HG03196 (cell line): Measurements from ENCODE around the gene RRH.
"Not testable (repeated sequence)": the region's sequence is repeated elsewhere in the genome, so short reads cannot be mapped to it uniquely, and the experiment has no call there.

Experiments
- ATAC-seq: cut with Tn5 transposase; IDR thresholded peaks from one replicate; pipeline ENCODE4 v1.9.1; 2021; ENCODE audit not compliant: unreplicated experiment

The RRH gene

DNA sequence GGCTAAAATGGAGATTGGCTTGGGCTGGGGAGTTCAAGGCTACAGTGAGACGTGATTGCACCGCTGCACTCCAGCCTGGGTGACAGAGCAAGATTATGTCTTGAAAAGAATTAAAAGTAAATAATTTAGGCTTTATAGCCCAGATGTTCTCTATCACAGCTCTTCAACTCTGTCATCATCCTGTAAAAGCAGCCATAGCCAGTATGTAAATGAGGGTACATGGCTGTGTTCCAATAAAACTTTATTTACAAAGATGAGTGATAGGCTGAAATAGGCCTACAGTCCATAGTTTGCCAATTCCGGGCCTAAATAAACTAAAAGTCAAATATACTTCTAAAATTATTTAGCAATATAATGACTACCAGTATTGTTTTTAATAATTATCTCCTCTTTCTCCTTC is 9.2 kb downstream of the RRH start:
- ATAC-seq, result no peak

DNA sequence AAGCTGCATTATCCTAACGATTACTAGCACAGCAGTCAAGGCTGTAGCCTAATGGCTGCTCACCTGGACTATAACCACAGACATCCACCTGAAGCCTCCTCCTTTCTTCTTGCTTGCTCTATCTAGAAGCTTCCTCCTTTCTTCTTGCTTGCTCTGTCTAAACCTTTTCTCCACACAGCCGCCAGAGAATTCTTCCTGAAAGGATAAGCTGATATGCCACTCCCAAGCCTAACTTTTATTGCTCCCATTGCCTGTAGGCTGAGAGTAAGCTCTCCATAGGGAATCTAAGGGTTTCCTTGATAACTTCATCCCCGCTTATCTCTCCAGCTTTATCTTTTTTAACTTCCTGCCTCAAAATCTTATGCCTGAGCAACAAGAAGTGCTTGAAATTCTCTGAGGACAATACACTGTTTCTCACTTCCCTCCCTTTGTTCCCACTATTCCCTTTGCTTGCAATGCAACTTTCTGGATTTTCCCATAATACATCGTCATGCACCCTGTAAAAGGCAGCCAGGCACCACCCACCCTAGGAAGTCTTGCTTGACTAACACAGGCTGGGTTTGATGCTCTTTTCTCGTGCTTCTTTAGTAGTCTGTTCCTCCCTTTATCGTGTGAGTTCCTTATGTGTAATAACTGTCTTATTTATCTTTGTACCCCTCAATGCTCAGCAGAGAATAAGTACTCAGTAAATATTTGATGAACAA is 18.8 kb downstream of the RRH start:
- ATAC-seq, result no peak

DNA sequence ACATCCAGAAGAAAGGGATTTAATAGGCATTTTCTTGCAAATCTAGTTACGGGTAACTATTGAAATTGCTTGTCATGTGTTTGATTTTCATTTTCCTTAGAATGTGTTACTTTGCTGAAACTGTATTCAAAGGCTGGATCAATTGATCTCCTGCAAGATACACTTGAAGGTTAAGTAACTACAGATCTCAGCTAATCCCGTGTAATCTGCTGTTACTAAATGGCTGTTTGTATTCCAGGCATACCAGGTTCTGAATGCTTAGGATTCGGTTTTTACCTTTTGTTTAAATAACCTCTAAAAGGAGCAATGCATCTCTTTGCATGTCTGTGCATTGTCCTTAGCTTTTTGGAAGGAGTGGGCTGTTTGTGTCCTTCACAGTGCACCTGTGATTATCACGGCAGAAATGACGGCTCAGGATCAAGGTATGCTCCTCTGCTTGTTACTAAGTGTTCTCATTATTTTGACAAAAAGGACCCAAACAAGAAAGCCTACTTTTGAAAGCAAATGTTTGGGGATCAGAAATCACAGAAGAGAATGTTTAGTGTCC is 20.2 kb downstream of the RRH start, which contains the start of gene LRIT3:
Gene LRIT3 (plus strand): TSS at position 212 of the 547 bp plus-strand sequence. CDS start 95 bp downstream, at position 307.
- no peak for ATAC-seq

DNA sequence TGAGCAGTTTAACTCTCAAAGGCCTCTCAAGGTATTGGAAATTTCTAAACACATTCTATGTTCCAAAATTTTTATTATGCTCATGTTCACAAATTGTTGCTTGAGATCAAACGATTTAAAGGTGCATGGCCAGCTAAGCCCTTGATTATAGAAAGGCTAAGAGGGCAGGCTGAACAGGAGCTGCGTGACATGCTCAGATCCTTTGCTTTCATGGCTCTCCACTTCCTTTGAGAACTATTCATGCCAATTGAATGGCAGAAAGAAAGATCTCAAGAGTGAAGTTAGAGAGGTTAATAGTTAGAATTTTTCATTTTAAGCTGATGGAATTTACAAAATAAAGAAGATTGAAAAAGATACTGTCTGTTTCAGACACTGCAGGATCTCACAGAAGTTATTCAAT is 20.7 kb downstream of the RRH start:
- no peak for ATAC-seq

DNA sequence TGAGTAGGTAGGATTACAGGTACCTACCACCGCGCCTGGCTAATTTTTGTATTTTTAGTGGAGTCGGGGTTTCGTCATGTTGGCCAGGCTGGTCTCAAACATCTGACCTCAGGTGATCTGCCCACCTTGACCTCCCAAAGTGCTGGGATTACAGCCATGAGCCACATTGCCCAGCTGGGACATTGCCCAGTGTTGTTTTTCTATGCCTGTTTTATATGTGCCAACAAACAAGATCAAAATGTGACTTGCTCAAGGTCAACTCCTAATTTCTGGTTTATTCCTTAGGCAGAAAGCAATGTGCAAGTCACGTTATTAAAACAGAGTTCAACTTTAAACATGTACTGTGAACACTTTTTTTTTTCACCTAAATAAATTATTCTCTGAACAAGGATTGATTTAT is 22.8 kb downstream of the RRH start:
- ATAC-seq, result no peak

DNA sequence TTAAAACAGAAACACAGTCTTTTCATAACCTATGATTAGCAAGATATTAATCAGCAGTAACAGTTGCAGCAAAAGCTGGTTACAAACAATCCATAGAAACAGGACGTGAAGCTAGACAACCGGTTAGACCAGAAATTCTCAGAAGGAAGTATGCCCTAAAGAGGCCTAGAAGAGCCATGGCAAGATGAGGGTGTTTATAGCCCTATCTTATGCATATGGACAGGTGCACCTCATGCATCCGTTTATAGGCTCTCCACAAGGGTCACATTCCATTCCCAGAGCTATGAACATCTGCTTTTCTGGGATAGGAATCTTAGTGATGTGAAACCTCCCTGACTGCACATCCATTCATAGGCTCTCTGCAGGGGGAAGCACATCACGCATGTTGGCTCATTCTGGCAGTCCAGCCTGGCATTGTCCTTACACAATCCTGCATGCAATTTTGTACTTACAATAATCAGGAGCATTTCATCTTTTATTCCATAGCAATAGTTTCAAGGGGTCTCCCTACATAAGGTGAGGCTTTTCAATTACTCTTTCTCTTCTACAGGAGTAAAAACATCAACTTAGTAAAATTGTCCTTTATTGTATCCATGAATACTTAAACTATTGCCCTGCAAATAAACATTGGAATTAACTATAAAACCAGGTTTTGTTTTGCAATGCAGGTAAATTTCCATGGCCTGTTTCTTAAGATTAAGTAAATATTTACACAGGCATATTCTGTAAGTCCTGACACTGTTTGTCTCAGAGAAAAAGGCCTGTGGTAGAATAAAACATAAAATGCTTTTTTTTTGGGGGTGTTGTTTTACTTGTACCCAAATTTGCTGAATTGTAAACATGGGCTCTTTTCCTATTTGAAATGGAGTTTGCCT is 31.9 kb downstream of the RRH start:
- ATAC-seq, result not testable (repeated sequence)

DNA sequence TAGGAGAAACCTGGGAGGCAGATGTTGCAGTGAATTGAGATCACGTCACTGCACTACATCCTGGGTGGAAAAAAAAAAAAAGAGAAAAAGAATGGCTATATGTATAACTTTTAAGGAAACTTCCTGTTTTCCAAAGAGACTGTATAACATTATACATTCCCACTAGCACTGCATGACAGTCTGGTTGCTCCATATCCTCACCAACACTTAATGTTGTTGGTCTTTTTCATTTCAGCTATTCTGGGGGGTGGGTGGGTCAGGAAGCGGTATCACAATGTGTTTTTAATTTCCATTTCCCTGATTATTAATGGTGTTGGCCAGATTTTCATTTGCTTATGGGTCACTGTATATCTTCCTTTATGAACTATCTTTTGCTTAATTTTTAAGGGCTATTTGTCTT is 33.5 kb downstream of the RRH start:
- no peak for ATAC-seq

DNA sequence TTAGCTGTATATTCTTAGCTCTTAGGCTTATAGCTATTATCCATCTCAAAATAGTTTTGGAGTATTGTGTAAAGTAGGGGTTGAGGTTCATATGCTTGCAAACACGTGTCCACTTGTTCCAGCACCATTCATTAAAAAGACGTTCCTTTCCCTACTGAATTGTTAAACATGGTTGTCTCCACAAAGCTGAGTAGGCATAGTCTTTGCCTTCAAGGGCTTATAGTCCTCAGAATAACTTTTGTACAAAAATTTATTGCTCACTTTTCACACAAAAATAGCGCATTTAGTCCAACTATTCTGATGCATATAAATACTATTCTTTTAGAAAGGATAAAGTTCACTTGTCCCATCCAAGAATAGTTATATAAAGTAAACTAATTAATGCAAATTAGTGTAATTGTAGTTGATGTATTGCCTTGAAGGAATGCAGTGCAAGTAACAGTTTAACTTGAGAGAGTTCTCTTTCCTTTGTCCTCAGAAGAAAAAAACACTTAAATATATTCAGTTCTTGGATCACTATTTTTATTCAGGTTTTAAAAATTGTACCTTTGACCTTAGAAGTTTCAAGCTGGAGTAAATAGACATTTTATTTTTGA is 34.2 kb downstream of the RRH start:
- no peak for ATAC-seq

DNA sequence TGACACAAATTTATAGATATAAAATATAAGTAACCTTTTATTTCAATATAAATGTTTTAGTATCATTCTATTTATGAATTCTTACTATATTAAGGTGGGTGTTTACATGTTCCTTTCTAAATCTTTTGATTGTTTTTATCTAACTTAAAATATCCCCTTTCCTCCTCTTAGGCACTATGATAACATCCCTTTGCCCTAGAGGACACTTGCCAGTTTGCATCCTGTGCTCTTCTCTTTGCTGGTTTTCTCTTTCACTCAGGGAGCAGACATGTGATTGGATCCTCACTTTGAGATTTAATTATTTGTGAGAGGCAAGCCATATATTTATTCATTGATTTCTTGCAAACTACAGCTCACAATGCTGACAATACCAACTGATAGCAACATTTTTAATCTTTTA is 36.4 kb downstream of the RRH start:
- no peak for ATAC-seq

DNA sequence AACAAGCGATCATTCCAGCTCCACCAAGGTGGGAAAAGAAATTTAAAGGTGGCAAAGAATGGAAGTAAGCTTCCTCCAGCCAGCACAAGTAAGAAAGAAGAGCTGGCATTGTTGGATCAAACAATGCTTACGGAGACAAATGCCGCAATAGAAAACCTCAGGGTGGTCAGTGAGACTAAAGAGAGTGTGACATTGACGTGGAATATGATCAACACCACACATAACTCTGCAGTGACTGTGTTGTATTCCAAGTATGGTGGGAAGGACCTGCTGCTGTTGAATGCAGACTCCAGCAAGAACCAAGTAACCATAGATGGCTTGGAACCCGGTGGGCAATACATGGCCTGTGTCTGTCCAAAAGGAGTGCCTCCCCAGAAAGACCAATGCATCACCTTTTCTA is 42.3 kb downstream of the RRH start:
- ATAC-seq, result no peak

DNA sequence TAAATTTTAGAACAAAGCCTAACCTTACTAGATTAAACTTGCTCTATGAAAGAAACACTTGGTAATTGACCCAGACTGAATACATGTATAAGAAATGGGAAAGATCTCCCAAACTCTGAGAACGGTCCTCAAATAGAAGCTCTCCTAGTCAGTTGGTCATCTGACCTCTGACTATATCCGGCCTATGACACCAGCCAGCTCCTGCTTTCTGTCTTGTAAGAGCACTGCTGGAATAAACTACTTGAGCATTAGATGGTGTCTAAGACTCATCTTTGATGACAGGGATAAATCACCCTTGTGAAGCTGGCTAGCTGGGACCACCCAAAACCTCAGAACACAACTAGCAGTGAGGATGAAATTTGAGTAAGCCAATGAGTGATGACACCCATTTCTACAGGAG is 44.3 kb downstream of the RRH start:
- ATAC-seq, result no peak

DNA sequence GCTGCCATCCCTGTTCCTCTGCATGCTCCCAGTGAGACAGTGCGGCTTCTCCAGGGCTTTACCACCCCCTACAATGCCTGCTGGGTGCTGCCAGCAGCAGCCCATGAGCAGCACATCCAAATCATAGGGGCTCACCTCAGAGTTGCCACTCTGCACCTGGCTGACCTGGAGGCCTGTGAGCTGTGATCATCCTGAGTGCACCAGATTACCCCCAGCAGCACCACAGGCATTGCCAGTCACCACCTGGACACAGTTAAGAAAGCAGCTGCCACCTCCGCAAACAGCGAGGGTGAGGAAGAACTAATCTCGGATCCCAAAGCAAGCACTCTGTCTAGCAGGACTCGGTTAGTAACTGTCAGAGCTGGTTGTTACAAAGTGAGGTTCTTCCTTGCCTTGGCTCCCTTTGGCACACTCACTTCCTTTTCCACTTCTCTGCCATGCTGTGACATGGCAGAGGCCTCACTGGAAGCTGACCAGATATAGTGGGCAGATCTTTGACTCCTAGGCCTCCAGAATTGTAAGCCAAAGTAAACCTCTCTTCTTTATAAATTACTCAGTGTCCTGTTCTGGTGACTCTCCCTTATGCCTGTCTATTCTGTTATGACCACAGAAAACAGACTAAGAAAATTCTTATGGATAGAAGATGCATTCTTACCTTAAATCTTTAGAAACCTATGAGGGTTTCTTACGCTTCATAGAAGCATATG is 45.3 kb downstream of the RRH start:
- ATAC-seq, result no peak

DNA sequence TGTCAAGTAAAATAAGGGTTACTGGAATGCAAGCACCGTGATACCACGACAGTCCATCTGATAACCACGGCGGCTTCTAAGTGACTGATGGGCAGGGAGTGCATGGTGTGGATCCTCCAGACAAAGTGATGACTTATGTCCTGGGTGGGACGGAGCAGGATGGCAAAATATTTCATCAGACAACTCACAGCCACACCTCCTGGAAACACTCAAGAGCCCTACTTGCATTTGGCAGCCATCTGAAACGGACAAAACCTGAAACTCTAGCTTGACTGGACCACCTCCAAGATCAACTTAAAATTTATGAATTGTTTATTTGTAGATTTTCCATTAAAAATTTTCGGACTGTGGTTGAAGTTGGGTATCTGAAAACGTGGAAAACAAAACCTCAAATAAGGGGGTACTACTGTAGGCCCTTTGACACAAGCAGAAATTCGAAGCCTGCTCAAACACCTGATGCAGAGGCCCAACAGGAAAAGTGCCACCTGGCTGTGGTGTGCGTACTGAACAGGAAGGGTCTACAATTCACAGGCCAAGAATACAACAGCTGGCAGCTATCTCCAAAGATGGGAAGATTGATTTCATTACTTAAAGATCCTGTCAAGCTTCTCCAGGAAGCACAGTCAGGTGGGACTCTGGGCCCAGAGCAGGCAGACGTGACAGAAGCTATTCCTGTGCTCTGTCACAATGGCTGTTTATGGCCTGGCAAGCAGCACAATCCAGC is 46.2 kb downstream of the RRH start:
- no peak for ATAC-seq

DNA sequence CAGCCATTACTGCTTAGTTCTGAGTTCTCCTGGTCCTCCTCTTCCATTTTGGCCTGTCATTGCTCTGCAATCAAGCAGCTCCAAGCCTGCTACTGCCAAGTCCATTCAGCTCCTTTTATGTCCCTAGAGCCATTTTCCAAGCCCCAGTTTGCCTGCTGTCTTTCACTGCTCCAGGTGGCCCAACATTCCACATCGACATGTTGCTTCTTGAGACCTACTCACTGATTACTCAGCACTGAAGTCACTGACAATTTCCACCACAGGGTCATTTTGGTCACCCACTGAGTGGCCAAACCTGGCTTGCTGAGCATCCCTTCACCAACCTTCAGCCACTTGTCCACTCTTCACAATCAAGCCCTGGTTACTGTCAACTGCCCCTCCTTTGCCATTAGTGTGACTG is 47.3 kb downstream of the RRH start:
- no peak for ATAC-seq

DNA sequence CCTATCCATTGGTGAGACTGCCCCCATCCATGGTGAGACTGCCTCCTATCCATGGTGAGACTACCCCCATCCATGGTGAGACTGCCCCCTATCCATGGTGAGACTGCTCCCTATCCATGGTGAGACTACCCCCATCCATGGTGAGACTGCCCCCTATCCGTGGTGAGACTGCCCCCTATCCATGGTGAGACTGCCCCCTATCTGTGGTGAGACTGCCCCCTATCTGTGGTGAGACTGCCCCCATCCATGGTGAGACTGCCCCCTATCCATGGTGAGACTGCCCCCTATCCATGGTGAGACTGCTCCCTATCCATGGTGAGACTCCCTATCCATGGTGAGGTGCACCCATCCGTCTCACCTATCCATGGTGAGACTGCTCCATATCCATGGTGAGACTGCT is 47.8 kb downstream of the RRH start:
- ATAC-seq, result not testable (repeated sequence)

DNA sequence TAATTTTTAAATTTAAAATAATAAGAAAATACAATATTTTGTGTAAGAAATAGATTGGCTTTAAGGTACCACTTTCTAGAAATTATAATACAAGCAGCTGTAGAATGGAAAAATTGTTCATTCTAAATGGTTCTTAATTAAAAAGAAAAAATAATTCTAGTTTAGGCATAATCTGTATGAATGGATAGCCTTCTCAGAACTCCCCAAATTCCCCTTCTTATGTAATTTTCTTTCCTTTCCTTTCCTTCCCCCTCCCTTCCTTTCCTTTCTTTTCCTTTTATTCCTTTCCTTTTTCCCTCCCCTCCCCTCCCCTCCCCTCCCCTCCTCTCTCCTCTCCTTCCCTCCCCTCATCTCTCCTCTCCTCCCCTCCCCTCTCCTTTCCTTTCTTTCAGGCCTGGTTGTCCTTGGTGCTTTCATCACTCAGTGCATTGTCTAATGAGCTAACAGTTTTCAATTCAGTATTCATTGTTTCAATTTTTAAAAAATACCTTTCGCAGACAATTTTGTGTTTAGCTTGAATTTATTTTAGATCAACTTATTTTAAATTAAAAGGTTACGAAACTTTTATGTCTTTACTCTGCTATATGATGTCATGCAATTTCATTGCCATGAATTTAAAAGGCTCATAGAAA is 49.0 kb downstream of the RRH start:
- no peak for ATAC-seq

DNA sequence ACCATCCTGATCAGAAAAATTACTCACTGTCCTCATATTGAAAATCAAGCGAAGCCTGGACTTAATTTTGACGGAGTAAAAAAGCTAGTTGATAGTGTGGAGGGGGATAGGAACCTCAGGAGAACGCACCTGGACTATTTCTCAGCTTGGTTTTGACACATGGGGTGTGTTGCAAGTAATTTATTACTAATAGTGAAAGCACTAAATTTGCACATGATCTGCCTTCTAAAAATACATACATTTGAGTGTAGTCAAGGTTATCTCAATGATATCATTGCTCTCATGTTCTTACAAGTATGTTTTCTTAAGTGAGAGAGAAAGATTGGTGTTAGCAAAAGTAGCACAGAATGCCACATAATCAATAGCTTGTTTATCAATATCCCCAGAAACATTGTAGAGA is 49.6 kb downstream of the RRH start:
- ATAC-seq, result no peak

DNA sequence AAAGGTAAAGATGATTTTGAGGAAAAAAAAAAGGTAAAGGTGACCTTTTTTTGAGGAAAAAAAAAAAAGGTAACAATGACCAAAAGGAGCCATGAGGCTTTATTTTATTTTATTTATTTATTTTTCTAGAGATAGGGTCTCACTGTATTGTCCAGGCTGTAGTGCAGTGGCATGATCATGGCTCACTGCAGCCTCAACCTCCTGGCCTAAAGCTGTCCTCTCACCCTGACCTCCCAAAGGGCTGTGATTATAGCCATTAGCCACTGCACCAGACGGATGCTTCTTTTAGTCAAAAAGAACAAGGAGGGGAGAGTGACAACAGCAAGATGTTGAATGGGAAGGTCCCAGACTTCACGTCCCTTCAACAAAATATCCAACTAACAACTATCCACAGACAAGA is 50.6 kb downstream of the RRH start:
- ATAC-seq, result no peak

DNA sequence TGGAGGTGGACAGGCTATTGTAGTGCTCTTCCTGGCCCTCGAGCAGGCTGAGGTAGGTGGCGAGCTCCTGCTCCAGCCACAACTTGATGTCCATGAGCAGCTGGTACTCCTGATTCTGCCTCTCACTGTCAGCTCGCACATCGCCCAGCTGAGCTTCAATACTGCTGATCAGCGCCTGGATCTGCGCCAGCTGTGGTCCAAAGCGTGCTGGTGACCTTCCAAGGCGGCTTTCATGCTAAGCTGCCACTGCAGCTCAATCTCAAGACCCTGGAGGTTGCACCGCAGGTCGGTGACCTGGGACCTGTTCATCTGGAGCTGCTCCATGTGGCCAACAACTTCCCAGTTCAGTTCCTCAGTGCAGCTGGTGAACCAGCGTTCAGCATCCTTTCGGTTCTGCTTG is 51.3 kb downstream of the RRH start:
- ATAC-seq, result no peak
